H1 (cell line): ENCODE data around the gene PALM3. TPM values are rescaled to one million over a fixed set of nuclear protein-coding genes. Genes with fewer than 3 reads are reported as not detected.

Experiments used
- BCL11A ChIP-seq, 2 experiments: IDR thresholded peaks; one replicate each; pipeline ENCODE4 v1.6.1; 2011; ENCODE audit warnings: low read depth in 2 of 2, low read length in 2 of 2, mild to moderate bottlenecking in 2 of 2
- CEBPB ChIP-seq: IDR thresholded peaks from 2 replicates; pipeline ENCODE4 v1.6.1; 2012; ENCODE audit warnings: low read depth, low read length
- CHD2 ChIP-seq: IDR thresholded peaks from 2 replicates; pipeline ENCODE4 v1.6.1; 2012; ENCODE audit warnings: low read length, improper control_type of control experiment
- CTCF ChIP-seq, 3 experiments: IDR thresholded peaks; 1 replicate in 2 of 3; 2 replicates in 1 of 3; pipeline versions ENCODE4 v1.5.1 to v1.6.1; 2011; ENCODE audit warnings: low read length in 3 of 3, mild to moderate bottlenecking in 3 of 3, inconsistent platforms in 2 of 3, low read depth in 1 of 3, moderate library complexity in 1 of 3; ENCODE audit not compliant: insufficient read depth in 1 of 3; ENCODE audit errors: control extremely low read depth in 1 of 3
- EZH2 ChIP-seq: fragments of 200-600 bp; sonication (generic); IDR thresholded peaks from 2 replicates; pipeline ENCODE4 v1.7.1; 2012; ENCODE audit warnings: low read depth, mild to moderate bottlenecking, moderate library complexity, low read length, inconsistent platforms; ENCODE audit not compliant: severe bottlenecking
- JUN ChIP-seq: IDR thresholded peaks from 2 replicates; pipeline ENCODE4 v1.6.1; 2011; ENCODE audit warnings: low read depth, mild to moderate bottlenecking, improper control_type of control experiment, low read length
- MAX ChIP-seq: IDR thresholded peaks from 2 replicates; pipeline ENCODE4 v1.6.1; 2012; ENCODE audit warnings: inconsistent platforms
- SIN3A ChIP-seq, 2 experiments: IDR thresholded peaks in 1 of 2; conservative IDR thresholded peaks in 1 of 2; 2 replicates each; pipeline ENCODE4 v1.6.1; 2011 to 2012; ENCODE audit warnings: low read length in 2 of 2, improper control_type of control experiment in 1 of 2, low read depth in 1 of 2, mild to moderate bottlenecking in 1 of 2
- SP4 ChIP-seq: IDR thresholded peaks from 2 replicates; pipeline ENCODE4 v1.6.1; 2012; ENCODE audit warnings: low read length, inconsistent platforms
- TAF7 ChIP-seq: optimal IDR thresholded peaks from 2 replicates; pipeline ENCODE3; 2011; ENCODE audit warnings: low read depth, mild to moderate bottlenecking, inconsistent platforms, low read length, moderate library complexity, borderline replicate concordance
- ZNF274 ChIP-seq: IDR thresholded peaks from 2 replicates; pipeline ENCODE4 v1.7.0; 2012; ENCODE audit warnings: low read length, borderline replicate concordance; ENCODE audit errors: extremely low read depth
- polyA plus RNA-seq, 7 experiments: library from polyadenylated mRNA; depleted of rRNA in 3 of 7; stranded (reverse) in 5 of 7; unstranded in 2 of 7; fragments of >200 nt in 5 of 7; fragments of 200-250 nt in 2 of 7; gene quantifications; 1 replicate in 5 of 7; 2 replicates in 1 of 7; 4 replicates in 1 of 7; pipeline versions ENCODE4 v1.2.1 to v1.2.3, GENCODE V29; 2011 to 2013; ENCODE audit warnings: missing spikeins in 2 of 7, mixed read lengths in 2 of 7
- total RNA-seq: library from RNA; stranded (reverse); fragmentation: NEBNext Ultra II Directional; extraction: Animal tissue kit (Norgen Biotek cat#: 25700); gene quantifications from 2 replicates; pipeline ENCODE4 v1.2.1, GENCODE V29; 2021

The PALM3 gene
- total and polyA plus RNA-seq, 2 of the 8 experiments (the other 6 are each of a cell fraction or from before 2014, with no cell fraction given) = 5.8 to 31.3 TPM

- TF ChIP-seq SIN3A (conservative IDR thresholded peaks at IDR 0.05 in 1 of 2, IDR thresholded peaks at IDR 0.05 in 1 of 2; ENCODE audit: low read depth in 1 of 2, low read length in 2 of 2) (no peak), JUN (no peak), TAF7 (no peak), CTCF (IDR thresholded peaks at IDR 0.05; ENCODE audit: control extremely low read depth in 1 of 3, insufficient read depth in 1 of 3, low read depth in 1 of 3, low read length in 3 of 3) (no peak), CHD2 (no peak), MAX (0 out of 2 replicates have a peak, but pooled peaks have one; percentile 11), EZH2 (no peak), CEBPB (no peak), ZNF274 (no peak), SP4 (no peak), BCL11A (IDR thresholded peaks at IDR 0.05; ENCODE audit: low read depth in 2 of 2, low read length in 2 of 2) (no peak)
Measured at GRCh38 chr19:14091081-14091812, 29.4 kb upstream of the PALM3 start (continued).
